Liver (tissue), 3 donors: Measurements from ENCODE around the gene INSYN1.

ENCODE experiments used
- ATF3 ChIP-seq: IDR thresholded peaks from 2 replicates; pipeline ENCODE4 v1.6.1; 2016; ENCODE audit warnings: antibody characterized with exemption
- CTCF ChIP-seq: fragments of 150-350 bp; IDR thresholded peaks from 2 replicates; pipeline ENCODE4 v1.5.1; 2017; ENCODE audit warnings: improper control_type of control experiment, low read depth, low read length; ENCODE audit not compliant: missing input control
- EGR1 ChIP-seq, 2 donors: IDR thresholded peaks; 2 replicates each; pipeline ENCODE4 v1.6.1; 2016 to 2018; ENCODE audit warnings: antibody characterized with exemption in 2 of 2, low read depth in 2 of 2
- FOXA1 ChIP-seq: IDR thresholded peaks from 2 replicates; pipeline ENCODE4 v1.6.1; 2016; ENCODE audit warnings: antibody characterized with exemption
- GABPA ChIP-seq, 2 donors: IDR thresholded peaks in 1 of 2; conservative IDR thresholded peaks in 1 of 2; 2 replicates each; pipeline ENCODE4 v1.6.1; 2016; ENCODE audit warnings: antibody characterized with exemption in 2 of 2, mild to moderate bottlenecking in 1 of 2, moderate library complexity in 1 of 2
- HNF4G ChIP-seq: IDR thresholded peaks from 2 replicates; pipeline ENCODE4 v1.6.1; 2016; ENCODE audit warnings: antibody characterized with exemption
- JUND ChIP-seq, 2 donors: IDR thresholded peaks; 2 replicates each; pipeline ENCODE4 v1.6.1; 2016; ENCODE audit warnings: antibody characterized with exemption in 2 of 2
- MAX ChIP-seq: IDR thresholded peaks from 2 replicates; pipeline ENCODE4 v1.6.1; 2016; ENCODE audit warnings: antibody characterized with exemption
- RAD21 ChIP-seq, 2 donors: IDR thresholded peaks; 2 replicates each; pipeline ENCODE4 v1.6.1; 2016; ENCODE audit warnings: antibody characterized with exemption in 2 of 2, mild to moderate bottlenecking in 2 of 2
- REST ChIP-seq: IDR thresholded peaks from 2 replicates; pipeline ENCODE4 v1.6.1; 2016; ENCODE audit warnings: antibody characterized with exemption, mild to moderate bottlenecking
- RXRA ChIP-seq, 2 donors: IDR thresholded peaks; 2 replicates each; pipeline ENCODE4 v1.6.1; 2017 to 2018; ENCODE audit warnings: antibody characterized with exemption in 2 of 2, mild to moderate bottlenecking in 1 of 2
- TAF1 ChIP-seq: conservative IDR thresholded peaks from 2 replicates; pipeline ENCODE4 v1.6.1; 2016; ENCODE audit warnings: antibody characterized with exemption, mild to moderate bottlenecking
- YY1 ChIP-seq: IDR thresholded peaks from 2 replicates; pipeline ENCODE4 v1.6.1; 2016; ENCODE audit warnings: antibody characterized with exemption, mild to moderate bottlenecking
- ZBTB33 ChIP-seq: IDR thresholded peaks from 2 replicates; pipeline ENCODE4 v1.6.1; 2016; ENCODE audit warnings: antibody characterized with exemption
- donor health status: healthy.
- donor health status: healthy.

GRCh38 chr15:73687351-73687750, 65.8 kb downstream of the INSYN1 start:
- TF ChIP-seq ATF3, result no peak
- no peak for TF ChIP-seq CTCF
- TF ChIP-seq GABPA (IDR thresholded peaks at IDR 0.05 in 1 of 2, conservative IDR thresholded peaks at IDR 0.05 in 1 of 2), result no peak
- TF ChIP-seq FOXA1, result no peak
- TF ChIP-seq YY1, result no peak
- TF ChIP-seq JUND (IDR thresholded peaks at IDR 0.05), result no peak
- no peak for TF ChIP-seq ZBTB33
- no peak for TF ChIP-seq REST
- no peak for TF ChIP-seq MAX
- no peak for TF ChIP-seq RXRA (IDR thresholded peaks at IDR 0.05)
- no peak for TF ChIP-seq RAD21 (IDR thresholded peaks at IDR 0.05)
- TF ChIP-seq EGR1 (IDR thresholded peaks at IDR 0.05; ENCODE audit: low read depth in 2 of 2), result no peak
- TF ChIP-seq TAF1, result no peak
- TF ChIP-seq HNF4G, result no peak
